NCI-H748 (cell line): ENCODE data around the gene RBM5.

Experiments used
- DNase-seq: peaks from one replicate; lab custom pipeline; 2025; ENCODE audit not compliant: unreplicated experiment; lab: John Stamatoyannopoulos, UW

The RBM5 gene

DNA sequence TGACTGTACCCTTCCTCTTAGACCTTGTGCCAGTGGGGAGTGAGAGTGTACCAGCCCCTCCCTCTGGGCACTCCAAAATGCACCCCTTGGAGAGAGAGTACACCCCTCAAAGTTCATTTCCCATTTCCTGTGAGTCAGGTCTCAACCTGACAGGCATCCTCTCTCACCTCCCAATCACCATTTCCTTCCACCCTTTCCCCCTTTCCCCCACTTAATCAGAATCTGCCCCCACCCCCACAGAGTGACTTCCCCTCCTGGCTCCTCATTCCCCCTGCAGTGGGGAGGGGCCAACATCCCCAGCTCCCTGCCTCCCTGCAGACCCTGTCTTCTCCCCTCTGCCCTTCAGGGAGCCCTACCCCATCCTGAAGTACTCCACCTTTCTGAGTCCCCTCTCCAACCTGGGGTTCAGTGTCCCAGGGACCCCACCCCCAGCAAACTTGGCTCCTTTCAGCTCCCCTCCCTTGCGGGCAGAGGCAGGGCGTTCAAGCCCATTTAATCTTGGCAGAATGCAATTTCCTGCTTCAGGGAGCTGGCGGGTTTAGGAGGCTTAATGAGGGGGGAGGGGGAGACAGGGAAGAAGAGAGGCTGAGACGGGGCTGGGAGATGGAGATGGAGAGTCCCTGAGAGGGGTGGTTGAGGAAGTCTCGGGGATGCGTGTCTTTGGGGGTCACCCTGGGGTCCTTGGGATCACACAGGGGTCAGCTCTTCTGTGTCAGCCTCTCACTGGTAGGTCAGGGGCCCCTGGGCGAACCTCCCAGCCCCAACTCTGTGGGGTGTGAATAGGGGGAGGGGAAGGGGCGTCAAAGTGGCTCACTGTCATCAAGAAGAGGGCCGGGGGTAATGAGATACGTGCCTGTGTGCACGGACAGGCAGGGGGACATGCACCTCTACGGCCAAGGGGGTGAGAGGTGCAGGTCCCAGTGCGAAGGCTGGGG lies 49.8 kb downstream of the RBM5 start:
- DNase-seq = peak; percentile 10

DNA sequence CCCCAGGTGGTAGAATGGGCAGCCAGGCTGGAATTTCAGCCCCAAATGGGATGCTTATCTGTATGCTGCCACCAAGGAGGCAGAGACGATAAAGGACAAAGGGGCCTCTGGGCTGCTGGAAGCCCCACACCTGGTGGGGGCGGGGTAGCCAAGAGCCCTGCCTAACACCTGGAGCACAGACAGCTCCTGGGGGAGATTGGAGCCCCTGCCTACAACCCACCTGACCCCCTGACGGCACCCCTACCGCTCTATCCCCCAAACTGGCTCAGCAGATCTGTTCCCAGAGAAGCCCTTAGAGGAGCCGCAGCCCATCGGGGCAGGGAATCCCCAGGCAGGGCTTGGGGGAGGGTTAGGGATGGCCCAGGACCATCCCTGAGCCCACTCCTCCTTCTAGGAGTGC lies 50.6 kb downstream of the RBM5 start:
- no peak for DNase-seq

DNA sequence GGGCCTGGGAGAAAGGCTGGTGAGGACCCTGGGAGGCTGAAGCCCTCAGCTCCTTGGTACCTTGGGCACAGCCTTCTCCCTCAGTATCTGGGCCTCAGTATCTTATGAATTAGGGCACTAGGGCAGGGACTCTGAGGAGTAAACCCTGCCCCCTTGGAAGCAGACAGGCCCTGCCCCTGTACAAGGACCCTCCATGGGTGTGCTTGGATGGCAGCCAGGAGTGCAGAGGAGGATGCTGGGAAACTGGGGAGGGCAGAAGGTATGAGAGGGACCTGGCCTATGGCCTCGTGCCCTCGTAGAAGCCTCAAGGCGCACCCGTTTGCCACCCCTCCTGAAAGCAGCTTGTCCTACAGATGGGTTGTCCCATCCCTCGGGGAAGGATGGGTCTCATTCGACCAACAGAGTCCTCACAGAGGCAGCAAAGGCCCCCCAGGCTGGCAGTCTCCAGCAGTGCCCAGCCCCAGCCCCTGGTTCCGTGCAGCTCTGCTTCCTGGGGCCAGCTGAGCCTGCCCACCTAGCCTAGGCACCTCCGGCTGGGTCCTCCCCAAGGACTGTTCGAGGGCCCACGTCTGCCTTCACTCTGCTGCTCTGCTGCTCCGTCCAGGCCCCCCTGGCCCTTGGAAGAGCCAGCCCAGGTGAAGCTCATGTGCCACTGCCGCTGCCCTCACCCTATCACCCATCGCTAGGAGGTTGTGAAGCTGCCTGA lies 51.2 kb downstream of the RBM5 start:
- DNase-seq = no peak

GRCh38 chr3:50140990-50141389 lies 52.3 kb downstream of the RBM5 start:
- no peak for DNase-seq

DNA sequence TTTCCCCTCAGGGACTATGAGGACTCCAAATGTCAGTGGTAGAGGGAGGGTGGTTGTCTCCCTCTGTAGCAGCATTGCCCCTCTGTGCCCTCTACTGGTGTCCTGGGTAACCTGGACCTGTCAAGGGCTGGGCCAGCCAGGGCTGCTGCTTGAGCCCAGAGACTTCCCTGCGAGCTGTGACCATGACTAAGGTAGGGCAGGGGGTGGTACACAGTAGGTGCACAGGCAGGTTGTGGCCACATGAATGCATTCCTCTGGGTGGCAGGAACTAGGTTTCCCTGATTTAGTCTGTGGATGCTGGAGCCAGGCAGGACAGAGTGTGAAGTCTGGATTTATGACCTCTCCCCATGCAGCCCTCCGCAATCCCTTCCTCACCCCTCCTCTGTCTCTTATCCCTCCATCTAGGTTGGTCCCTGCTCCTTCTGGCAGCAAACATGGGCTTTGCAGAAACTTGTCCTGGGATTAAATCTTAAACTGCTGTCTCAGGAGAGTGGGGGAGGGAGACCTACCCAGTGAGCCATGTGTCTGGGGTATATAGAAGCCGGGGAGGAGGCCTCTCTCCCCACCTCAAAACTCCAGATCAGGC lies 57.7 kb downstream of the RBM5 start:
- DNase-seq = no peak

DNA sequence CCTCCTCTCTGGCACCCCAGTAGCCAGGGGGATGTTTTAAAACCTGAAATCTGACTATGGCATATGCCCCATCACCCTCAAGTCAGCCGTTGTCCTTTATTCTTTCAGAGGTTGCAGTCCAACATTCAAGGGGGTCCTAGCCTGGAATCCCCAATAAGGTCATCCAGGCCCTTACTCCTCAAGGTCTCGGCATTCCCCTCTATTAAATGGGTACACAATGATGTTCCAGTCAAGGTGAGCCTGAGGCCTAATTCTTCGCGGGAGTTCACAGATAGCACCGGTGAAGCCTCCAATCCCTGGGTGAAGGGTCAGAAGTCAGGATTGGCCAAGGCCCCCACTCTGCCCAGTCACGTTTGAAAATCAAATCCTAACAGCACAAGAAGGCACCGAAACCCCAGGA lies 58.3 kb downstream of the RBM5 start:
- no peak for DNase-seq

DNA sequence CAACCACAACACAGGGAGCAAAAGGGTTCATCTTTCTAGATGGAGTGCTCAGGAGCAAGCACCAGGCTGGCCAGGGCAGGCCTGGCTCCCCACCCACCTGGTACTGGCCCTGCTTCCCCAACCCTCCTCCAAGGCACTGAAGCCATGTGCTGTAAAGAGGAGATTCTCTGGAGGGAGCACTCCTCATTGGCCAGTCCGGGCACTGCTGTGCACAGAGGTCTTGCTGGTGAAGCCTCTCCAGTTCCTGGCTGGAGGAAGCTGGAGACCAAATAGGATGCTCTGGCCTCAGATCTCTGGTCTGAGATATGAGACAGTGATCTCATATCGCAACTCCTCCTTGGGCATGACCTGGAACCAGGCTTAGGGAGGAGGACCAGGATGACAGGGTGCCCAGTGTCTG lies 58.7 kb downstream of the RBM5 start:
- DNase-seq = no peak

DNA sequence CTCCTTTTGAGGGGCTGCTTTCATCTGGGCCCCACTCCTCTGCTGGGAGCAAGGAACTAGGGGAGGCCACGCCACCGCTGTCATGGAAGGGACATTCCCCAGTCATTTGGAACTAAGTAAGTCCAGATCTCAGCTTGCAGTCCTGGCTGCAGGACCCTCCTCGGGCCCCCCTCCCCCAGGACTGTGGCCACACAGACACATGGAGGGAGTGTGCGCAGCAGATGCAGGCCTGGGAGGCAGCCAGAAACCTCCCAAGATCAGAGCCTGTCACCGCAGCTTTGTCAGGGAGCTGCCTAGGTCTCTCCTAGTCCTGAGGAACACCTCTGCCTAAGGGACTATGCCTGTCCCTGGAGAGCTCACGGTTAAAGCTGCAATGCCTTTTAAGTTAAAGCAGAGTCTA lies 59.1 kb downstream of the RBM5 start:
- DNase-seq = no peak

DNA sequence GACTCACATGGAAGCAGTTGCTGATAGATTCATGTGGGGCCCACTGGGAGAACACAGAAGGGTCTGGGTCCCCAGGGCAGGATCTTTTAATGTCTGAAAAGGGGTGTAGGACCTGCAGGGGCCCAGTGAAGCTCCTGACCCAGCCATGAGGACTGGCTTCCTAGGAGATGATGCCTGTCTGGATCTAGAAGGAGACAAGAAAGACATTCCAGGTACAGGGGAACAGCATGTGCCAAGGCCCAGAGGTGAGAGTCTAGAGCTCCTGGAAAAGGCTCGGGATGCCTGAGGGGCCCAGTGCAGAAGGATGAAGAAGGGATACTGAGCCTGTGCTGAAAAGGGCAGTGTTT lies 61.7 kb downstream of the RBM5 start:
- no peak for DNase-seq

- DNase-seq = no peak
These were observed 62.4 kb downstream of the RBM5 start for GRCh38 chr3:50150863-50151686.

DNA sequence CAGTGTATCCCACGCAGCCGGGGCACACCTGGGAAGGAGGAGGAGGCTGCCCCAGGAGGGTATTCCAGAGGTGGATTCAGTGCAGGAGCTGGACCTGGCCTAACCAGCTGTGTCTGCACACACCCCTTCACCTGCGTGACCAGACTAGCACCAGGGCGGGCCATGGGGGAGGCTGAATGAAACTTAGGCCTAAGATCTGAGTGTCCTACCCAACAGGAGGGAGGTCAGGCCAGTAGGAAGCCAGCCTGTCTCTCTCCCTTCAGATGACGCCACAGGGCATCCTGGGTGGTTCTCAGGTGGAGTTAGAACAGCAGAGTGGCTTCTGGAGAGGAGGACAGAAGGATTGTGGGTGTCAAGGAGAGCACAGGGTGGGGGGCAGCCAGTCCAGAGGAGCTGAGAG lies 63.0 kb downstream of the RBM5 start:
- DNase-seq = no peak

DNA sequence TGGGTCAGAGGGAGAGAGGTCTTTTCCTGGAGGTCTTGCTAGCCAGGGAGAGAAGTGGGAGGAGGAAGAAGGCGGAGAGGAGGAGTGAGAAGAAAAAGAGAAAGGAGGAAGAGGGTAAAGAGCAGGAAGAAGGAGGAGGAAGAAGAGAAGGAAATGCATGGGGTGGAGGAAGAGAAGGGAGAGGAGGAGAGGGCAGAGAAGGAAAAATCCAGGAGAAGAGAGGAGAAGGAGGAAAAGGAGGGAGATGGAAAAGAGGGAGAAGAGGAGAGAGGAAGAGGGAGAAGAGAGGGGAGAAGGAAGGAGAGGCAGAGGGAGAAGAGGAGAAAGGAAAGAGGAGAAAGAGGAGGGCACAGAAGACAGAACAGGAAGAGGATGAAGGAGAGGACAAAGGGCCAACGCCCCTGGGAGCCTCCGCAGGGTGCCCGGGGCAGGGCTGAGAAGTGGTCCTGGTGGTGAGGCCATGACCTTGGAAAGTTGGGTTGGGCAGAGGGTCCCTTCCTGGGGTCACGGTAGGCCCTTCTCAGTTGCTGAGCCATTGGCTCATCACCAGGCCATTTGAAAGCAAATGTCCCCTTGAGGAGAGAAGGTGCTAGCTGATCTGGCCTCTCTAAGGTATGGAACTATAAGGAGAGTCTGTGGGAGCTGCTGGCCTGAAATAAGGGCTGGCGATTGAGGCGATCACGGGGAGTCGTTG lies 65.2 kb downstream of the RBM5 start:
- no peak for DNase-seq

- DNase-seq = peak; percentile 74
These were observed 65.7 kb downstream of the RBM5 start for GRCh38 chr3:50154476-50154839.

- peak; percentile 74 for DNase-seq
These were observed 66.2 kb downstream of the RBM5 start, which contains the start of gene SEMA3F for GRCh38 chr3:50154840-50155490. SEMA3F (plus strand) TSS chr3:50155324; CDS start chr3:50159623, 4,299 bp downstream.

DNA sequence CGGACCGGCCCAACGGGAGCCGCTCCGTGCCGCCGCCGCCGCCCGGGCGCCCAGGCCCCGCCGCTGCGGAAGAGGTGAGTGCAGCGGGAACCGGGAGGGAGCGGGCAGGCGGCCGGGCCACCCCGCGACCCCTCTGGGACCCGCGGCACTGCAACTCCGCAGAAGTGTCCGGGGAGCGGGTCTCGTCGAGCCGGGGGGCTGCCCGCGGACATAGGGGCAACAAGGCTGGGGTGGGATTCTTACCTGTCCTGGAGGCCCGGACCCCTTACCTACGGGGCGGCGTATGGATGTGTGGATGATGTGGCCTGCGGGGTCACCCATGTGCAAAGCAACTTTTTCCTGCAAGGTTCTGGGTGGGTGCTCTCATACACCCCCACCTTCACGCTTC lies 66.8 kb downstream of the RBM5 start:
- DNase-seq = no peak

GRCh38 chr3:50155891-50156290 lies 67.2 kb downstream of the RBM5 start:
- no peak for DNase-seq

- no peak for DNase-seq
These were observed 68.1 kb downstream of the RBM5 start for GRCh38 chr3:50156549-50157493.

- DNase-seq = no peak
These were observed 69.3 kb downstream of the RBM5 start for GRCh38 chr3:50157827-50158529.
